NT2/D1 (cell line): Measurements from ENCODE around the gene HSD17B13.
"Not testable (repeated sequence)": the region's sequence is repeated elsewhere in the genome, so short reads cannot be mapped to it uniquely, and the experiment has no call there.

Source experiments
- SUZ12 ChIP-seq: IDR thresholded peaks from 2 replicates; pipeline ENCODE4 v1.6.1; 2011; ENCODE audit not compliant: insufficient read length, insufficient read depth; ENCODE audit errors: extremely low read depth
- YY1 ChIP-seq: IDR thresholded peaks from 2 replicates; pipeline ENCODE4 v1.6.1; 2011; ENCODE audit not compliant: insufficient read length, insufficient read depth
- ZNF274 ChIP-seq: IDR thresholded peaks from 2 replicates; pipeline ENCODE4 v1.6.1; 2011; ENCODE audit warnings: mild to moderate bottlenecking, low read depth, low read length

DNA sequence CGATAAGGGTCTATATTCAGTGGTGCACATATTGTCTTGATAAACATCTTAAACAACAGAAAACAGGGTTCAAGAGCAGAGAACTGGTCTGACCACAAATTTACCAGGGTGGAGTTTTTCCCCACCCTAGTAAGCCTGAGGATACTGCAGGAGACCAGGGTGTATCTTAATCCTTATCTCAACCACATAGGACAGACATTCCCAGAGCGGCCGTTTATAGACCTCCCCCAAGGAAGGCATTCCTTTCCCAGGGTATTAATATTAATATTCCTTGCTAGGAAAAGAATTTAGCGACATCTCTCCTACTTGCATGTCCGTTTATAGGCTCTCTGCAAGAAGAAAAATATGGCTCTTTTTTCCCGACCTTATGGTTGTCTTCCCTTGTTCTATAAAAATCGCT lies 28.8 kb downstream of the HSD17B13 start:
- not testable (repeated sequence) for TF ChIP-seq YY1, SUZ12, ZNF274
